SKM-1 (cell line): Measurements from ENCODE around the gene HOXB3.

Experiments used
- DNase-seq: peaks from one replicate; lab custom pipeline; 2025; ENCODE audit not compliant: unreplicated experiment; lab: John Stamatoyannopoulos, UW

HOXB3 gene

GRCh38 chr17:48600244-48601098, 10.4 kb upstream of the HOXB3 start:
- DNase-seq: no peak

- DNase-seq: no peak
Observed at GRCh38 chr17:48599354-48599753, 9.3 kb upstream of the HOXB3 start.

- no peak for DNase-seq
Observed at GRCh38 chr17:48598736-48599135, 8.7 kb upstream of the HOXB3 start.

DNA sequence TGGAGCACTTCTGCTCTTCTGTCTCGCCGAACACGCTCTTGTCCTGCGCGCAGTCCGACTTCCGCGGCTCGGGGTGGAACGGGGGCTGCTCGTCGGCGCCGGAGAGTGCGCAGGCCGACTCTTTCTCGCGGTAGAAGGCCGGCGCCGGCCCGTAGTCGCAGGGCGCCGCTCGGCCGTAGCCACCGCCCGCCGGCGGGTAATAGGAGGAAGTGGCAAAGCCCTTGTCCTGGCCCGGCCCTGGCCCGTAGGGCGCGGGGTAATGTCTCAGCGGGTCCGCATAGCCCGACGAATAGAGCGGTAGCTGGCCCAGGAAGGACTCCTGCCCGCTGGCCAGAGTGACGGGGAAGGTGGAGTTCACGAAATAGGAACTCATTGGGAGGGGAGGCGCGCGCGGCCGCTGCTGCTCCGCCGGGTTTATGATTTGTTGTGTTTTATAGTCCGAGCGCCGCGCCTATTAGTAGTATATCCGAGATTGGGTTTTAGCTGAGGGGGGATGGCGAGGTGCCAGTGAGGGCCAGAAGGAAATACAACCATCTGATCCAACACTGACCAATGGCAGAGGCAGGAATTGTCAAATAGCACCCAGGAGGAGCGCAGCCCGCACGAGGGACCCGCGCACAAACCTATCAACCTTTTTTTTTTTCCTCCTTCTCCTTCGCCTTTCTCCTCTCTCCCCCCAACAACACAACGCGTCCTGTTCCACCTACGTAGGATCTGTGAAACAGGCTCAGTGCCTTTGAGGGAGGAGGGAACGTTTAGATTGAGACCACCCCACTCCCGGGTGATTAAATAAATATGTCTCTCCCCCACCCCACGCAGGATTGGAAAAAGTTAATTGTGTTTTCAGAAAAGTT, 8.0 kb upstream of the HOXB3 start:
- DNase-seq: no peak

- DNase-seq: no peak
Observed at GRCh38 chr17:48597528-48597777, 7.4 kb upstream of the HOXB3 start.

GRCh38 chr17:48596735-48597527, 6.9 kb upstream of the HOXB3 start:
- DNase-seq: no peak

GRCh38 chr17:48596000-48596734, 6.1 kb upstream of the HOXB3 start:
- DNase-seq: no peak

GRCh38 chr17:48595278-48595999, 5.4 kb upstream of the HOXB3 start:
- DNase-seq: no peak

DNA sequence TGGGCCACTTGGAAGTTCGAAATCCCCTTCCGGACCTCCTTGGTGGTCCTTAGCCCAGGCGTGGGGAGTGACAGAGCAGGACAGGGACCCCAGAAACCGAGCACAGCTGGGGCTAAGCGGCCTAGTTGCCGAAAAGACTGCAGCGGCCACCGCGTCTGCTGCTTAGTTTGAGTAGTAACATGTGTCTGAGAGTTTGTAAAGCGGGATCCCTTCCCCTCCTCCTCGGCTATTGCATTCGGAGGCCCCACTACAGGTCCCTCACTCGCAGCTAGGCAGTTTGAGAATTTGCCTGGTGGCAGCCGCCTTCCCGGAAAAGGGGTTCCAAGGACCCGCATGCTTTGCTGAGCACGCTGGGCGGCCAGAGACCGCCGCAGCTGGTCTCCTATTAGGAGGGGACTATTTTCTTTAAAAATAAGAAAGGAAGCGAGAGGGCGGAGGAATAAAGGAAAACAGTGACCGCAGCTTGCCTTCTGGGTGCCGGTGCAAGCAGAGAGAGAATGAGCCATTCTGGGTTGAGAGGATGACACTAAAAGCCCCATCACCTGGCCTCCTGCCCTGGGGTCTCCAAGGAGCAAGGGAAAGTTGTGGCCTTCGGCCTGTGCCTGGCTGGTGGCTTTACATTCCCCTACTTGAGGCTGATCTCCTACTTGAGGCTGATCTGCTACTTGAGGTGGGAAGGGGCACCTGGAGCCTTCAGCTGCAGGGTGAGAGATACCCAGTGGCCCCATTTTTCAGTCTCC, 4.7 kb upstream of the HOXB3 start:
- DNase-seq: no peak

DNA sequence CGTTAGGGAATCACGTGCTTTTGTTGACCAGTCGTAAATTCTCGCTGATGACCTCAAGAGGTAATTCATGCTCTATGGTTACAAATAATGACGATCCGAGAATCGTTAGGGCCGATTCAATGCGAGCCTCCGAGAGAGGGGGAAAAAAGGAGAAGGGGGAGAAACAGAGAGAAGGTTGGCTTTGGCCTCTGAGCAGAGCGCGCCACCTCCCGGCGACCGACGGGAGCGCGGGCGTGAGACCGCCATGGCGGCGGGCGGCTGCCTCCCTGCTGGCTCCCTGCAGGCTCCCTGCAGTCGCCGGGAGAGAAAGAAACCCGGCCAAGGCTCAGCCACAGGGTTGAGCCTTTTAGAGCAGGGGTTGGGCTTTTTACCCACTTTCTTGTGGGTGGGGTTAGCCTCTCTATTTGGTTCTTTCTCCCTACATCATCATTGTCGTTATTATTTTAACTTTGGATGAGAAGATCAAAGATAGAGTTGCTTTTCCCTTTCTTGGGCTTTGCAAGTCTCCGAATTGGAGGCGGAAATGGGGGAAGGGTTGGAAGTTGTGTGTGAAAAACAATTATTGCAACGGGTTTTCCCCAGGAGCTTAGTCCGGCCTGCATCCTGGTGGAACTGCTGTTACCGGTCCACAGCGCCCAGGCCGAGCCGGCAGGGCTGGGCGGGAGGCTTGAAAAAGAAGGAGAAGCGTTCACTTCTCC, 3.9 kb upstream of the HOXB3 start:
- DNase-seq: peak; percentile 42

- DNase-seq: no peak
Observed at GRCh38 chr17:48593126-48593829, 3.2 kb upstream of the HOXB3 start, which contains the start of gene HOXB5. TSS of gene HOXB5 (minus strand) at chr17:48593779. CDS start at chr17:48593682, 97 bp downstream.

DNA sequence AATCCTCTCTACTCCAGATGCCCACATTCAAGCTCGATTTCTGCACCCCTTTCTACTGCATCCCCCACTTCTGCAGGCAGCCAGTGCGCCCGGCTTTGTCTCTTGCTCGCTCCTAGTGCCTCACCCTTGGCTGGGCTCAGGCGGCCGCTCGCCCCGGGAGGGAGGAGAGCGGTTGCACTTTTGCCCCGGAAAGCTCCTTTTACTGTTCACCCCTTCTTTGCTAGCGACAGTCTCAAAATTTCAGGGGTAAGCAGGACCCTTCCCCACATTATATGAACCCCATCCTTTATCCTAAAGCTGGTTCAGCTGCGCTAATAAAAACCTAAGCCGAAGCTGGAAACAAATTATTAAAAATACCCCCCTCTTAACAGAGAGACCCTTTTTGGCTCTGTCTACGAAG, 2.5 kb upstream of the HOXB3 start:
- no peak for DNase-seq

DNA sequence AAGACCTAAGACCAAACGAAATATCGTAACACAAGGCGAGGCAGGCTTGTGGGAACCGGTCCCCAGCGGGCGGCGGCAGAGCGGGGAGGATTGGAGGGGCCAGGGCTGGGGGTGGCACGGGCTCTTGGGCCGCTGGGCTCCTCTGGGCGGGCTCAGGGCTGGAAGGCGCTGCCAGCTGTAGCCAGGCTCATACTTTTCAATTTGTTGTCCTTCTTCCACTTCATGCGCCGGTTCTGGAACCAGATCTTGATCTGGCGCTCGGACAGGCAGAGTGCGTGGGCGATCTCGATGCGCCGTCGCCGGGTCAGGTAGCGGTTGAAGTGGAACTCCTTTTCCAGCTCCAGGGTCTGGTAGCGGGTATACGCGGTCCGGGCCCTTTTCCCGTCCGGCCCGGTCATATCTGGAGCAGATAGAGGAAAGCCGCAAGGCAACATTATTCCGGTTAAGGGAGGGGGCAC, 2.0 kb upstream of the HOXB3 start:
- no peak for DNase-seq

DNA sequence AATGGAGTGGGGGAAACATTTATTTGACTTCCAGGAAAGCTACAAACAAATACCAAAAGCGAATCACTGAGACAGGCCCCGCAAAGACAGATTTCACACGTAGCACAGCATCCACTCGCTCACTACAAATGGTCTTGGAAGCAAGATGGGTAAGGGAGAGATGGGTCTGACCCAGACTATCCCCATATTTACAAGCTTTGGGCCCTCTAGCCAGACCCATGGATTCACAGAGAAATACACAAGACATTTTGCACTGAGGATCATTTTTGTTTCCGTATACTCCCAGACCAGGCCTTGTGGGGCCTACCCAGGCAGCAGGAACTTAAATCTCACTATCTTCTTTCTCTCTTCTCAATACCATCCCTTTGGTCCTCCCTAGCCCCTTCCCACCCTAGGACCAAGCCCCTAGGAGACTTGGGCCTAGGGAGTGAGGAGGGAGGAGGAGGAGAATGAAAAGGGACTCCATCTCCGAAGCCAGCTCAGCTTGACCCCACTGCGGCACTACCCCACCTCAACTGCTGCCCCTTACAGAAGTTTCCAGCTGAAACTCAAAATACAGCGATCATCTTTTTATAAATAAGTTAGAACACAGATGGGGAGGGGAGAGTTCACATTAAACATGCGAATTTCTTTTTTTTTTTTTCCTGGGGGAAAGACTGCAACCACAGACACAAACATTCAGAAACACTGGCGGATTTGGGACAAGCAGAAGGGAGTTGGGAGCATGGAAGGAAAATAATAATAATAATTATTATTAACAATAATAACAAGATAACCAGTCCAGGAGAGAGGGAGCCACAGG, 1.4 kb upstream of the HOXB3 start:
- DNase-seq: no peak

- no peak for DNase-seq
Observed at GRCh38 chr17:48590607-48591161, 643 bp upstream of the HOXB3 start.

GRCh38 chr17:48589060-48589830, 796 bp downstream of the HOXB3 start:
- DNase-seq: no peak
